Mucosa of rectum (tissue), 2 donors: ENCODE measurements around the gene CYP21A2.

ENCODE experiments used
- H3K27ac ChIP-seq, 2 donors: one replicate each; pipeline ENCODE4 v1.7.0; 2013; ENCODE audit warnings: inconsistent platforms in 2 of 2, low read depth in 2 of 2, low read length in 2 of 2
- H3K27me3 ChIP-seq, 2 donors: one replicate each; pipeline ENCODE4 v1.7.0; 2013; ENCODE audit warnings: low read length in 2 of 2; ENCODE audit not compliant: control insufficient read depth in 2 of 2, insufficient read depth in 2 of 2
- H3K36me3 ChIP-seq, 2 donors: one replicate each; pipeline ENCODE4 v1.7.0; 2013; ENCODE audit warnings: low read length in 2 of 2; ENCODE audit not compliant: control insufficient read depth in 2 of 2, insufficient read depth in 2 of 2
- H3K4me1 ChIP-seq, 2 donors: one replicate each; pipeline ENCODE4 v1.7.0; 2013; ENCODE audit warnings: low read length in 2 of 2, mild to moderate bottlenecking in 1 of 2; ENCODE audit not compliant: control insufficient read depth in 2 of 2, insufficient read depth in 2 of 2
- H3K4me3 ChIP-seq, 2 donors: one replicate each; pipeline ENCODE4 v1.7.0; 2013; ENCODE audit warnings: low read length in 2 of 2
- H3K9ac ChIP-seq, 2 donors: one replicate each; pipeline ENCODE4 v1.7.0; 2013; ENCODE audit warnings: low read length in 2 of 2, low read depth in 1 of 2, mild to moderate bottlenecking in 1 of 2
- H3K9me3 ChIP-seq, 2 donors: one replicate each; pipeline ENCODE4 v1.7.0; 2013; ENCODE audit warnings: low read length in 2 of 2; ENCODE audit not compliant: control insufficient read depth in 2 of 2
- donor health status: healthy.
- donor health status: Normal muscosa, but diverticular disease.

CYP21A2 gene

DNA sequence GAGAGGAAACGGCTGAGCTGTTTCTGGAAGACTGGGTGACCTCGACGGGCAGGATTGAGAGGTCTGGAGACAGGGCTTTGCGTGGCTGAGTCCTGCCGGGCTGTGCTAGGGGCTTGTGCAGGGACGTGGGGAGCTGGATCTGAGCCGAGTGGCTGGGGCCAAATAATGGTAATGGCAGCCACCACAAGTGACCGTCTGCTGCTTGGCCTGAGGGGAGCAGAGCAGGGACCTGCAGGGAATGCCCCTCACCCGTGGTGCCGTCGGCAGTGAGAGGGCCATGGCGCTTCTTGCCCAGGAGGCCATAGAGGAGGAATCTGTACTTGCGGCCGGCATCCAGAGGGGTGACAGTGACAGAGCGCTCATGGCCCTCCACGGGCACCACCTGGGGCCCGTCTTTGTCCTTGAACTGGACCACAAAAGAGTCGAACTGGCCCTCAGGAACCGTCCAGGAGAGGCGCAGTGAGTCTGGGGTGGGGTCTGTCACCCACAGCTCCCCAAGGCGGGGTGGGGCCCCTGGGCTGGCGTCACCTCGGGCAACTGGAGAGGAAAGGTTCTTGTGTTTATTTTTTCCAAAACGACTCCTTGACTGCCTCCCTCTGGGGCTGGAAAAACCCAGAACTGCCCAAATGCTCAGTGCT lies 31.8 kb downstream of the CYP21A2 start:
- Histone ChIP-seq H3K9me3 (no peaks in the 10 kb centered on the region), H3K4me1 (no peaks in the 10 kb centered on the region), H3K4me3 (no peak overlapping the region), H3K27me3 (no peaks in the 10 kb centered on the region), H3K36me3 (no peaks in the 10 kb centered on the region), H3K9ac (no peak overlapping the region), H3K27ac (no peak overlapping the region)

DNA sequence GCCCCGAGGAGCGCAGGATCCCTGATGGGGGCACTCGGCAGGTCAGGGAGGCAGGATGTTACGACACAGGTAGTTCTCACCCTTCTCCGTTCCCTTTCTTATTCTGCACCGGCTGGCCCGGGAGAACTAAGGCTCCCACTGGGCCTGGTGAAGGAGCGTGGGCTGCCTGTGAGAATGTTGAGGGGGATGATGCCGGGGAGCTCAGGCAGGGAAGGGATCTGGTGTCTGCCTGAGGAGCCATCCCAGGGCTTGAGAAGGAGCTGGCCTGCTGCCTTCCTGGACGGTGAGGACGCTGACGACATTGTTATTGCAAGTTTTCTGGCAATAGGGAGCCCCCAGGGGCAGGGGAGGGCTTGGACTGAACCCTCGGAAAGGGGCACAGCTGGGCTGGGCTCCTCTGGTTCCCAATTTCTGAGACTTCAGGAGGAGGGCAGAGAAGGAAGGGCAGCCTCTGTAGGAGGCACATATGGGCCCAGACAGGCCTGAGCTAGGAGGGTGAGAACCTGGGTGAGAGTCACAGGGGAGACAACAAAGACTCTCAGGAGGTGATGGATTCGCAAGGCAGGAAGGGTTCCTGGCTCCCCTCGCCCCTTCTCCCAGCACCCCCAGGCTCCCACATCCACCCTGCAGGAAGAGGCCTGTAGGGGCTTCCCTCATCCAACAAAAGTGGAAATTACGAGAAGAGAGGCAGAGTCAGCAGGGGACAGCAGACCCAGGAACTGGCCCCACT lies 32.8 kb downstream of the CYP21A2 start:
- H3K27me3 ChIP-seq: no peaks in the 10 kb centered on the region
- no peaks in the 10 kb centered on the region for H3K9me3 ChIP-seq
- no peak overlapping the region for H3K4me3 ChIP-seq
- H3K27ac ChIP-seq: no peak overlapping the region
- no peaks in the 10 kb centered on the region for H3K36me3 ChIP-seq
- no peaks in the 10 kb centered on the region for H3K4me1 ChIP-seq
- no peak overlapping the region for H3K9ac ChIP-seq

DNA sequence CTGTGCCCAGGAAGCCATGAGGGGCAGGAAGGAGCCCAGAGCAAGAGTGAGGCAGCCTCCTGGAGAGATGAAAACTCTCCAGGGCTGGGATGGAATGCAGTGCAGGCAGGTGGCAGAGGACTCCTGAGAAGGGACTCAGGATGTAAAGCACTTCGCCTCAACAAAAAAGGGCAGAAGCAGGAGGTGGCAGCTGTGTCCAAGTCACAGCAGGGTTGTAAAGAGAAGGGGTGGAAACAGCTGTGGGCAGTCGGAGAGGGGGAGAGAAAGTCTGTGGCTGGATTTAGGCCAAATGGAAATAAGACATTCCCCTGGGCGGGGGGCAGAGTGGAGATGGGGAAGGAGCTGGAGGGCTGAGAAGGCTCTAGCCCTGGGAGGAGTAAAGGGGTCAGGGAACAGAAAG lies 34.9 kb downstream of the CYP21A2 start:
- Histone ChIP-seq H3K27ac (no peak overlapping the region), H3K36me3 (no peaks in the 10 kb centered on the region), H3K4me1 (no peaks in the 10 kb centered on the region)

DNA sequence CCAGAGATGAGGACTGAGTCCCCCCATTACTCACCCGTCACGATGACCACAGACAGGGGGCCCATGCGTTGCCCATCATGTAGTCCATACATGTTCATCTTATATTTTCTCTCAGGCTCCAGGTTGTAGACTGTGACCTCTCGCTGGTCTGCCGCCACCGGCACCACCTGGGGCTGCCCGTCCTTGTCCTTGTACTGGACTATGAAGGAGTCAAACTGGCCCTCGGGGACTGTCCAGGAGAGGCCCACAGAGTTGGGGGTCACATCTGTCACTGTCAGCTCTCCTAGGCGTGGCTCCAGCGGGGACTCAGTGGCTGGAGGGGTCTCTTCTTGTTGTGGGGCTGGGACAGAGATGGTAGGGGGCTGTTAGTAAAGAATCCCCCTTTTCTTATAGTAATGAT lies 35.4 kb downstream of the CYP21A2 start:
- Histone ChIP-seq H3K9me3 (no peaks in the 10 kb centered on the region), H3K4me3 (no peak overlapping the region), H3K4me1 (no peaks in the 10 kb centered on the region), H3K27me3 (no peaks in the 10 kb centered on the region), H3K36me3 (no peaks in the 10 kb centered on the region), H3K27ac (no peak overlapping the region), H3K9ac (no peak overlapping the region)

More for the DNA sequence above, 34.9 kb downstream of the CYP21A2 start:
- Histone ChIP-seq H3K9me3 (no peaks in the 10 kb centered on the region), H3K9ac (no peak overlapping the region), H3K27me3 (no peaks in the 10 kb centered on the region), H3K4me3 (no peak overlapping the region)

DNA sequence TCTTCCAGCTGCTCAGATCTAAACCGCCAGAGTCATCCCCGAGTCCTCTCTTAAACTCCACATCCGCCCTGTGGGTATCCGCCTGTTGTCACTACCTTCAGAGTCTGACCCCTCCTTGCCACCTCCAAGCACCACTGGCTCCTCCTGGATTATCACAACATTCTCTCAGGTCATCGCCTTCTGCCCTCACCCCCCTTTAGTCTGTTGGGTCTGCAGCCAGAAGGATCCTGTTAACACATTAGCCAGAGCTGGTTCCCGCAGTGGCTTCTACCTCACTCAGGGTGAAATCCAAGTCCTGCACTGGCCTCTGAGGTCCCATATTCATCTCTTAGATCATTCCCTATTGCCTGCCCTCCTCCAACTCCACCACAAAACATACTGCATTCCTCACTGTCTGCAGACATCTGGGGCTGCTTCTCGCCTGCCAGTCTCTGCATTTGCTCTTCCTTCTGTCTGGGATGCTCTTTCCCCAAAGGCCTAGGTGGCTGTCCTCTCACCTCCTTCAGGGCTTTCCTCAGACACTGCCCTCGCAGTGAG lies 36.8 kb downstream of the CYP21A2 start:
- no peaks in the 10 kb centered on the region for H3K27me3 ChIP-seq
- H3K27ac ChIP-seq: no peak overlapping the region
- no peaks in the 10 kb centered on the region for H3K36me3 ChIP-seq
- H3K4me1 ChIP-seq: no peaks in the 10 kb centered on the region
- H3K9me3 ChIP-seq: no peaks in the 10 kb centered on the region
- no peak overlapping the region for H3K4me3 ChIP-seq
- H3K9ac ChIP-seq: no peak overlapping the region

DNA sequence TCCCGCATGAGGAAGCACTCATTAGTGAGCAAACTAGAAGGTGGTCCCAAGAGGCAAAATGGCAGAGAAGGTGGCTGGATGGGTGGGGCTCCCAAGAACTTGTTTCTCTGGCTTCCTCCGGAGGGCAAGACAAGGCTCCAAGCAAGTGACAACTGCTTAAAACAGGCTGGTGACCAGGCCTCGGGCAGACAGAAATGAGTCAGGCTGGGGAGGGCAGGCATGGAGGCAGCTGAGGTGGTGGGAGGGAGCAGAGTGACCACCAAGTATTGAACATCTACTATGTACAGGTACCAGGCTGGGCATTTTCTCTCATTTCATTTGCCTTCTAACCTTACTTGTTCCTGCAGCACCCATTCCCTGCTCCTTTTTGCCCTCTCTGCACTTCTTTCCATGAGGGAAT lies 37.6 kb downstream of the CYP21A2 start:
- Histone ChIP-seq H3K9ac (no peak overlapping the region), H3K27me3 (no peaks in the 10 kb centered on the region), H3K36me3 (no peaks in the 10 kb centered on the region), H3K9me3 (no peaks in the 10 kb centered on the region), H3K27ac (no peak overlapping the region), H3K4me3 (no peak overlapping the region), H3K4me1 (no peaks in the 10 kb centered on the region)

DNA sequence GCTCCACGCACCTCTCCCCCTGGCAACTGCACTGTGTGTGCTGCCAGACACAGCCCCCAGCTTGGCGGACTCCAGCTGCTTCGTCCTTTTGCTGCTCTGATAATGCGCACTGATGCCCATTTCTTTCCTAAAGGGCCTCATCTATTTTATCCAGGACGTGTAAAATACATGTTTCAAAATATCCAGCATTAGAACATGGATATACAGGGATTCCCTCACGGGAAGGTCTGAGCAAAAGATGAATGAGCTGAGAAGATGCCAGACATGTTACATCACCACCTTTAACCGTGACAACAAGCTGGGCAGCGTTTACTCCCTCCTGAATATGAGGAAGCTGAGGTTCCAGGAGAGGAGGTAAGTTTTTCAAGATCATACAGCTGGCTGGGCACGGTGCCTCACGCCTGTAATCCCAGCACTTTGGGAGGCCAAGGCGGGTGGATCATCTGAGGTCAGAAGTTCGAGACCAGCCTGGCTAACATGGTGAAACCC lies 38.1 kb downstream of the CYP21A2 start:
- H3K9me3 ChIP-seq: no peaks in the 10 kb centered on the region
- no peak overlapping the region for H3K9ac ChIP-seq
- H3K27ac ChIP-seq: no peak overlapping the region
- H3K4me1 ChIP-seq: peaks cover 0 to 3% of the 10 kb centered on the region in 2 donors
- H3K4me3 ChIP-seq: no peak overlapping the region
- no peaks in the 10 kb centered on the region for H3K27me3 ChIP-seq
- no peaks in the 10 kb centered on the region for H3K36me3 ChIP-seq

DNA sequence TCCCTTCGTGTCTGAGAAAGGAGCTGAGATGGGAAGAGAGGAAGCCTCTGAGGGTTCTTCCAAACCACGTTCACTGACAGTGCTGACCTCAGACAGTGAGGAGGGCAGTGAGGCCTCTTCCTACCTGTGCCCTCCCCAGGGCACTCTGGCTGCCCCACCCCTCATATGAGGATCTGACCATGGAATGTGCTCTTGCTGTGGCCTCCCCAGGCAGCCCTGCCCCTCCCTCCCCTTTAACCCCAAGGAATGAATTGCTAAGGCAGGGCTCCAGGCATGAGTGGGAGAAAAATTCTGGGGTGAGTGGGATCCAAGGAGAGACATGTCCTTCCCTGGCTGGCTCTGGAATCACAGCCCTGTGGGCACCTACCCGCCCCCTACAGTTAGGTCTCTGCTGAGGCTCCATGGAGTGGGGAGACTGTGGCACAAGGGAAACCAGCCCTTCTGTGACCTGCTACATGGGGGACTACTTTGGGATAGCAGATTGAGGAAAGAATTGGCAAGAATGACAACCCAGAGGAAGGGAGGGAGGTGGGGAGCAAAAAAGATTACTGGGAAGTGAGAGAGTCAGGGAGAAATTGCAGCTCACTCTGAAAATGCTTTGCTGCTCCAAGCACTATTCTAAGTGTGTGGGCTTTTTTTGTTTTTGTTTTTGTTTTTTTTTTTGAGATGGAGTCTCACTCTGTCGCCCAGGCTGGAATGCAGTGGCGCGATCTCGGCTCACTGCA lies 41.5 kb downstream of the CYP21A2 start:
- Histone ChIP-seq H3K9me3 (no peaks in the 10 kb centered on the region), H3K4me3 (no peak overlapping the region), H3K36me3 (no peaks in the 10 kb centered on the region), H3K4me1 (peaks cover 0 to 5% of the 10 kb centered on the region in 2 donors), H3K27me3 (peaks cover 0 to 3% of the 10 kb centered on the region in 2 donors), H3K9ac (no peak overlapping the region), H3K27ac (no peak overlapping the region)

DNA sequence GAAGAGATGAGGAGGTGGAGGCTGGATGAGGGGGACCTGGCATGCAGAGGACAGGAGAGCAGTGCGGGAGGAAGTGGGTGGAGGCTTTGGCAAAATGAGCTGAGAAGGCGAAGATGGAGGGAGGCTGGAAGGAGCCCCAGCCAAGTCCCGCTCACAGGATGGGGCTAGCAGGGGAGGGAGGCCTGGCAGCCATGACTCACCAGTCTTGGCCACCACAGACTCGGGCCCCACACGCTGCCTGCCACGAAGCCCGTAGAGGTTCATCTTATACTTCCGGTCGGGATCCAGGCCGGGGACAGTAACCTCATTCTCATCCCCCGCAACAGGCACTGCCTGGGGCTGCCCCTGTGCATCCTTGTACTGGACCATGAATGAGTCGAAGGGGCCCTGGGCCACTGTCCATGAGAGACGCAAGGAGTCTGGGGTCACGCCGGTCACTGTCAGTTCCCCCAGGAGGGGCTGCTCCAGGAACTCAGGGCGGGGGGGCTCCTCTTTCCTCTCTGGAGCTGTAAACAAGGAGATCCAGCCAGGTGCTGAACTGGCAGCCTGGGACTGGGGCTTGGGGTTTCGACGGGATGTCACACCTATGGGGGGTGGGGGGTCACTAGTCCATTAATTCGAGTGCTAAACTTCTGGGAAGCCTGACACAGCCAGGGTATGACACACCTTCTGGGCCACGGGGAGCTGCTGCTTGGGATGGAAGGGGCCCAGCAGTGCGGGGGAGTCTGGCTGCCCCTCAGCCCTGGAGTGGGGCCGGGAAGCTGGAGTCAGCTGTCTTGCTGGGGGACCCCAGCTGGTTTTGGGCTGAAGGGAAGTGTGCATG lies 43.2 kb downstream of the CYP21A2 start:
- no peak overlapping the region for H3K4me3 ChIP-seq
- H3K4me1 ChIP-seq: peaks cover 0 to 8% of the 10 kb centered on the region in 2 donors
- no peaks in the 10 kb centered on the region for H3K9me3 ChIP-seq
- no peak overlapping the region for H3K9ac ChIP-seq
- peaks cover 0 to 6% of the 10 kb centered on the region in 2 donors for H3K27me3 ChIP-seq
- H3K36me3 ChIP-seq: no peaks in the 10 kb centered on the region
- H3K27ac ChIP-seq: peak overlapping the region; percentile 13 to 35
